ENCODE results near the gene ARL15. TPM values are rescaled to one million over a fixed set of nuclear protein-coding genes. Genes with fewer than 3 reads are reported as not detected.
"Not testable (repeated sequence)": the region's sequence is repeated elsewhere in the genome, so short reads cannot be mapped to it uniquely, and the experiment has no call there.

Gene ARL15
- polyA plus RNA-seq, 1 donor, result 30.9 TPM

GRCh38 chr5:54093861-54094260, 216.5 kb downstream of the ARL15 start:
- DNase-seq, result no peak

GRCh38 chr5:54093081-54093492, 217.3 kb downstream of the ARL15 start:
- no peak for DNase-seq

GRCh38 chr5:54091307-54092130, 218.9 kb downstream of the ARL15 start:
- DNase-seq, result no peak

- DNase-seq, result no peak
Measured at GRCh38 chr5:54090495-54091120, 219.8 kb downstream of the ARL15 start.

GRCh38 chr5:54088081-54088480, 222.3 kb downstream of the ARL15 start:
- no peak for DNase-seq

- DNase-seq, result no peak
Measured at GRCh38 chr5:54087436-54087835, 222.9 kb downstream of the ARL15 start.

GRCh38 chr5:54086191-54086590, 224.2 kb downstream of the ARL15 start:
- DNase-seq, result no peak

GRCh38 chr5:54084696-54085095, 225.7 kb downstream of the ARL15 start:
- no peak for DNase-seq

- no peak for DNase-seq
Measured at GRCh38 chr5:54083851-54084250, 226.5 kb downstream of the ARL15 start.

- DNase-seq, result no peak
Measured at GRCh38 chr5:54083245-54083644, 227.1 kb downstream of the ARL15 start.

GRCh38 chr5:54081415-54081814, 229.0 kb downstream of the ARL15 start:
- no peak for DNase-seq

GRCh38 chr5:54080831-54081230, 229.5 kb downstream of the ARL15 start:
- no peak for DNase-seq

GRCh38 chr5:54073735-54074134, 236.6 kb downstream of the ARL15 start:
- DNase-seq, result no peak

- DNase-seq, result no peak
Measured at GRCh38 chr5:54073131-54073530, 237.2 kb downstream of the ARL15 start.

- no peak for DNase-seq
Measured at GRCh38 chr5:54066433-54066832, 243.9 kb downstream of the ARL15 start.

GRCh38 chr5:54063817-54064216, 246.6 kb downstream of the ARL15 start:
- no peak for DNase-seq

GRCh38 chr5:54062958-54063357, 247.4 kb downstream of the ARL15 start:
- no peak for DNase-seq

- not testable (repeated sequence) for DNase-seq
Measured at GRCh38 chr5:54060919-54061318, 249.5 kb downstream of the ARL15 start.

- no peak for DNase-seq
Measured at GRCh38 chr5:54049963-54050362, 260.4 kb downstream of the ARL15 start.

GRCh38 chr5:54049144-54049543, 261.2 kb downstream of the ARL15 start:
- DNase-seq, result no peak

- DNase-seq, result no peak
Measured at GRCh38 chr5:54045077-54045792, 265.1 kb downstream of the ARL15 start.

GRCh38 chr5:54044276-54044675, 266.1 kb downstream of the ARL15 start:
- not testable (repeated sequence) for DNase-seq

- no peak for DNase-seq
Measured at GRCh38 chr5:54040804-54041203, 269.6 kb downstream of the ARL15 start.

Data from left kidney (tissue), 2 donors.